Measurements from ENCODE around the gene ADAD1.

DNA sequence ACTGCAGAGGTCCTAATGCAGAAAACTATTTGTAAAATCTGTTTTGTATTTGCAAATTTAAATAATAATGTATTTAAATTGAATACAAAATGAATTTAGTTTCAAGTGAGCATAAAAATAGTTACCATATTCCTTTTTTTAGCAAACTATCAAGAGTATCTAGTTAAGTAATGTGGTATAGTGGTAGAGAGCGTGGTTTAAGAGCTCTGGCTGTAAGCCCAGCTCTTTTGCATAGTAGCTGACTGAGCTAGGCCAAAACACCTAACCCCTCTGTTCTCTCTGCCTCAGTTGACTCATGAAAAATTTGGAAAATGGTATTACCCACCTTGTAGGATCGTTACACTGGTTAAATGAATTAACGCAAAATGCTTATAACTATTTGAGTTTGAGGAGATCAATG, 18.1 kb upstream of the ADAD1 start:
- no peak for TF ChIP-seq CTCF (IDR thresholded peaks at IDR 0.05; ENCODE audit: poor library complexity)
- TF ChIP-seq EZH2phosphoT487 (IDR thresholded peaks at IDR 0.05; ENCODE audit: low read depth, severe bottlenecking, unreplicated experiment): no peak
- TF ChIP-seq EZH2 (IDR thresholded peaks at IDR 0.05; ENCODE audit: borderline replicate concordance): no peak

All from hepatocyte (in vitro differentiated cells).